ENCODE measurements around the gene ARHGEF25. TPM values are rescaled to one million over a fixed set of nuclear protein-coding genes. Genes with fewer than 3 reads are reported as not detected.

The ARHGEF25 gene
- 12.5 and 27.1 TPM in 2 replicates for total RNA-seq

GRCh38 chr12:57611108-57611826, at the start of gene ARHGEF25:
Gene ARHGEF25, plus strand, starts transcription at chr12:57611435. Its CDS starts 460 bp downstream, at chr12:57611895.

GRCh38 chr12:57590864-57591781, 20.1 kb upstream of the ARHGEF25 start, which contains the start of gene PIP4K2C:
Gene PIP4K2C, plus strand, starts transcription at chr12:57591192. Its CDS starts 98 bp downstream, at chr12:57591290.

GRCh38 chr12:57604454-57604991, 6.7 kb upstream of the ARHGEF25 start, which contains the start of gene DTX3:
Gene DTX3, plus strand, starts transcription at chr12:57604824. Its CDS starts 1,694 bp downstream, at chr12:57606518.

GRCh38 chr12:57632958-57633840, 22.0 kb downstream of the ARHGEF25 start, which contains the start of gene B4GALNT1:
Gene B4GALNT1, minus strand, starts transcription at chr12:57633201. Its CDS starts 1,069 bp downstream, at chr12:57632132.

Other genes starting within 250 kb of the ARHGEF25 start
- gene R3HDM2, start 180.4 kb upstream of the ARHGEF25 start, total RNA-seq = 6.9 and 8.7 TPM in 2 replicates
- gene INHBC, start 176.7 kb upstream of the ARHGEF25 start, total RNA-seq = not detected in 2 replicates
- 0.38 and 0.85 TPM in 2 replicates for gene INHBE, start 156.1 kb upstream of the ARHGEF25 start, total RNA-seq
- gene GLI1, start 151.7 kb upstream of the ARHGEF25 start, total RNA-seq = under 0.01 and 0.38 TPM in 2 replicates
- gene ARHGAP9, start 131.6 kb upstream of the ARHGEF25 start, total RNA-seq = 0.38 TPM in 1 of 2 replicates, not detected in the other
- gene MARS1, start 123.4 kb upstream of the ARHGEF25 start, total RNA-seq = 81.5 and 172 TPM in 2 replicates
- gene DDIT3, start 90.9 kb upstream of the ARHGEF25 start, total RNA-seq = 17.6 and 85.4 TPM in 2 replicates
- 2.9 and 3.9 TPM in 2 replicates for gene MBD6, start 88.6 kb upstream of the ARHGEF25 start, total RNA-seq
- gene DCTN2, start 64.2 kb upstream of the ARHGEF25 start, total RNA-seq = 79.5 and 89.1 TPM in 2 replicates
- 0.19 and 0.28 TPM in 2 replicates for gene KIF5A, start 61.4 kb upstream of the ARHGEF25 start, total RNA-seq
- 18.2 and 19.2 TPM in 2 replicates for gene PIP4K2C, start 20.2 kb upstream of the ARHGEF25 start, total RNA-seq
- gene DTX3, start 6.6 kb upstream of the ARHGEF25 start, total RNA-seq = 5.4 and 14.7 TPM in 2 replicates
- 1.9 and 2.8 TPM in 2 replicates for gene B4GALNT1, start 21.8 kb downstream of the ARHGEF25 start, total RNA-seq
- 133 and 376 TPM in 2 replicates for gene OS9, start 82.7 kb downstream of the ARHGEF25 start, total RNA-seq
- gene AGAP2, start 127.3 kb downstream of the ARHGEF25 start, total RNA-seq = 0.19 and 0.28 TPM in 2 replicates
- 86.3 and 103 TPM in 2 replicates for gene TSPAN31, start 133.6 kb downstream of the ARHGEF25 start, total RNA-seq
- 146 and 166 TPM in 2 replicates for gene CDK4, start 140.9 kb downstream of the ARHGEF25 start, total RNA-seq
- 0.77 and 3.1 TPM in 2 replicates for gene MARCHF9, start 143.7 kb downstream of the ARHGEF25 start, total RNA-seq
- 0.19 and 1.1 TPM in 2 replicates for gene CYP27B1, start 155.6 kb downstream of the ARHGEF25 start, total RNA-seq
- 5.9 and 15.7 TPM in 2 replicates for gene METTL1, start 160.7 kb downstream of the ARHGEF25 start, total RNA-seq
- 3.8 and 12.1 TPM in 2 replicates for gene EEF1AKMT3, start 161.2 kb downstream of the ARHGEF25 start, total RNA-seq
- 16.1 and 22.6 TPM in 2 replicates for gene TSFM, start 171.4 kb downstream of the ARHGEF25 start, total RNA-seq
- 1.7 and 3.1 TPM in 2 replicates for gene AVIL, start 207.3 kb downstream of the ARHGEF25 start, total RNA-seq
- gene CTDSP2, start 235.3 kb downstream of the ARHGEF25 start, total RNA-seq = 38.9 and 51.4 TPM in 2 replicates

Measured in regular cardiac myocyte (primary cell).